Body of pancreas (tissue), 4 donors: ENCODE measurements around the gene CSE1L. TPM values are rescaled to one million over a fixed set of nuclear protein-coding genes. Genes with fewer than 3 reads are reported as not detected.

Source experiments
- ATAC-seq: fragments of 150-250 bp; one replicate; pipeline ENCODE4 v1.9.1; 2016
- DNase-seq, 4 donors: peaks; one replicate each; pipeline ENCODE4 v3.0.0-alpha.2; 2019
- H3K27ac ChIP-seq, 4 donors: fragments of 200-600 bp; sonication (generic); 1 replicate in 3 of 4; 2 replicates in 1 of 4; pipeline versions ENCODE4 v1.5.1 to v1.6.1; 2016 to 2019; ENCODE audit warnings: mild to moderate bottlenecking in 1 of 4, mixed read lengths in 1 of 4, moderate library complexity in 1 of 4
- H3K27me3 ChIP-seq, 2 donors: fragments of 200-600 bp; sonication (generic); one replicate each; pipeline ENCODE4 v1.6.0; 2016; ENCODE audit warnings: mild to moderate bottlenecking in 1 of 2
- H3K36me3 ChIP-seq, 2 donors: fragments of 200-600 bp; sonication (generic); replicated peaks in 1 of 2; 2 replicates each; pipeline ENCODE4 v1.5.1; 2016; ENCODE audit warnings: low read depth in 2 of 2; ENCODE audit not compliant: insufficient read depth in 1 of 2
- H3K4me1 ChIP-seq: fragments of 200-600 bp; sonication (generic); one replicate; pipeline ENCODE4 v1.6.0; 2016
- H3K4me3 ChIP-seq, 2 donors: fragments of 200-600 bp; sonication (generic); 1 replicate in 1 of 2; 2 replicates in 1 of 2; pipeline ENCODE4 v1.5.1; 2016 to 2019
- H3K9me3 ChIP-seq, 3 donors: fragments of 200-600 bp; sonication (generic); 1 replicate in 2 of 3; 2 replicates in 1 of 3; pipeline ENCODE4 v1.5.1; 2016
- POLR2A ChIP-seq, 3 donors: fragments of 450-650 bp; IDR thresholded peaks; one replicate each; pipeline ENCODE4 v1.6.1; 2016; ENCODE audit warnings: antibody characterized with exemption in 3 of 3, mild to moderate bottlenecking in 2 of 3
- WGBS, 2 donors: methylation state at CpG; one replicate each; pipeline ENCODE4 v1.1.5; 2017; 5-methylcytosine and 5-hydroxymethylcytosine counted together
- intact Hi-C: fragments of 100-400 bp; cut with DNase I; formaldehyde crosslinking; loops from one replicate; pipeline ENCODE4 v1.15.1; 2023
- total RNA-seq, 2 donors: library from RNA; depleted of rRNA; stranded (reverse); fragments of >200 nt; gene quantifications; one replicate each; pipeline ENCODE4 v1.1.0, GENCODE V29; 2016
- TF ChIP-seq, protein P1 (sequence below), 7 experiments: fragments of 450-650 bp in 4 of 7; fragments of 200-600 bp in 3 of 7; sonication (generic) in 3 of 7; IDR thresholded peaks; one replicate each; pipeline ENCODE4 v1.5.1; 2016 to 2019; ENCODE audit warnings: antibody characterized with exemption in 7 of 7

Gene CSE1L, protein sequence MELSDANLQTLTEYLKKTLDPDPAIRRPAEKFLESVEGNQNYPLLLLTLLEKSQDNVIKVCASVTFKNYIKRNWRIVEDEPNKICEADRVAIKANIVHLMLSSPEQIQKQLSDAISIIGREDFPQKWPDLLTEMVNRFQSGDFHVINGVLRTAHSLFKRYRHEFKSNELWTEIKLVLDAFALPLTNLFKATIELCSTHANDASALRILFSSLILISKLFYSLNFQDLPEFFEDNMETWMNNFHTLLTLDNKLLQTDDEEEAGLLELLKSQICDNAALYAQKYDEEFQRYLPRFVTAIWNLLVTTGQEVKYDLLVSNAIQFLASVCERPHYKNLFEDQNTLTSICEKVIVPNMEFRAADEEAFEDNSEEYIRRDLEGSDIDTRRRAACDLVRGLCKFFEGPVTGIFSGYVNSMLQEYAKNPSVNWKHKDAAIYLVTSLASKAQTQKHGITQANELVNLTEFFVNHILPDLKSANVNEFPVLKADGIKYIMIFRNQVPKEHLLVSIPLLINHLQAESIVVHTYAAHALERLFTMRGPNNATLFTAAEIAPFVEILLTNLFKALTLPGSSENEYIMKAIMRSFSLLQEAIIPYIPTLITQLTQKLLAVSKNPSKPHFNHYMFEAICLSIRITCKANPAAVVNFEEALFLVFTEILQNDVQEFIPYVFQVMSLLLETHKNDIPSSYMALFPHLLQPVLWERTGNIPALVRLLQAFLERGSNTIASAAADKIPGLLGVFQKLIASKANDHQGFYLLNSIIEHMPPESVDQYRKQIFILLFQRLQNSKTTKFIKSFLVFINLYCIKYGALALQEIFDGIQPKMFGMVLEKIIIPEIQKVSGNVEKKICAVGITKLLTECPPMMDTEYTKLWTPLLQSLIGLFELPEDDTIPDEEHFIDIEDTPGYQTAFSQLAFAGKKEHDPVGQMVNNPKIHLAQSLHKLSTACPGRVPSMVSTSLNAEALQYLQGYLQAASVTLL
- total RNA-seq, result 10 to 100 TPM; 16.5 to 23.6 TPM

GRCh38 chr20:49046087-49046900 is at the start of gene CSE1L:
Gene CSE1L (plus strand): TSS chr20:49046312. CDS start chr20:49058464, 12,152 bp downstream.
- Histone ChIP-seq H3K36me3 (no peaks in the 10 kb centered on the region), H3K4me3 (peak within 1 kb of the TSS; percentile 79 to 90), H3K9me3 (no peaks in the 10 kb centered on the region), H3K27me3 (no peaks in the 10 kb centered on the region), H3K27ac (peak within 1 kb of the TSS; percentile 90 to 96 (median 92)), H3K4me1 (peaks cover 23% of the 10 kb centered on the region)
- WGBS, 2 donors, result 0% methylated on average over 80 of the region's 80 CpGs; no CpG with 5 or more reads in 1 of the 2 donors
- intact Hi-C loops, result no loop called here
- ATAC-seq (peak; percentile 95), DNase-seq (peak; percentile 94 to 97 (median 96))
- peak; percentile 86 to 96 (median 95) for TF ChIP-seq POLR2A (IDR thresholded peaks at IDR 0.05)
- TF ChIP-seq, protein P1, sequence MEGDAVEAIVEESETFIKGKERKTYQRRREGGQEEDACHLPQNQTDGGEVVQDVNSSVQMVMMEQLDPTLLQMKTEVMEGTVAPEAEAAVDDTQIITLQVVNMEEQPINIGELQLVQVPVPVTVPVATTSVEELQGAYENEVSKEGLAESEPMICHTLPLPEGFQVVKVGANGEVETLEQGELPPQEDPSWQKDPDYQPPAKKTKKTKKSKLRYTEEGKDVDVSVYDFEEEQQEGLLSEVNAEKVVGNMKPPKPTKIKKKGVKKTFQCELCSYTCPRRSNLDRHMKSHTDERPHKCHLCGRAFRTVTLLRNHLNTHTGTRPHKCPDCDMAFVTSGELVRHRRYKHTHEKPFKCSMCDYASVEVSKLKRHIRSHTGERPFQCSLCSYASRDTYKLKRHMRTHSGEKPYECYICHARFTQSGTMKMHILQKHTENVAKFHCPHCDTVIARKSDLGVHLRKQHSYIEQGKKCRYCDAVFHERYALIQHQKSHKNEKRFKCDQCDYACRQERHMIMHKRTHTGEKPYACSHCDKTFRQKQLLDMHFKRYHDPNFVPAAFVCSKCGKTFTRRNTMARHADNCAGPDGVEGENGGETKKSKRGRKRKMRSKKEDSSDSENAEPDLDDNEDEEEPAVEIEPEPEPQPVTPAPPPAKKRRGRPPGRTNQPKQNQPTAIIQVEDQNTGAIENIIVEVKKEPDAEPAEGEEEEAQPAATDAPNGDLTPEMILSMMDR (IDR thresholded peaks at IDR 0.05), result peak in 4 of 7 experiments; percentile 33 to 69 (median 46)

- Histone ChIP-seq H3K9me3 (no peaks in the 10 kb centered on the region), H3K27me3 (no peaks in the 10 kb centered on the region), H3K36me3 (peaks cover 9 to 22% of the 10 kb centered on the region in 2 donors), H3K4me1 (peaks cover 5% of the 10 kb centered on the region), H3K27ac (no peak overlapping the region), H3K4me3 (no peak overlapping the region)
- TF ChIP-seq, protein P1 (IDR thresholded peaks at IDR 0.05), result no peak
- TF ChIP-seq POLR2A (IDR thresholded peaks at IDR 0.05), result no peak
- ATAC-seq (no peak), DNase-seq (no peak)
- intact Hi-C loops, result no loop called here
- 40 to 52% methylated on average over 3 of the region's 3 CpGs for WGBS, 2 donors
These were observed 45.9 kb upstream of the CSE1L start for GRCh38 chr20:48999890-49000870.

DNA sequence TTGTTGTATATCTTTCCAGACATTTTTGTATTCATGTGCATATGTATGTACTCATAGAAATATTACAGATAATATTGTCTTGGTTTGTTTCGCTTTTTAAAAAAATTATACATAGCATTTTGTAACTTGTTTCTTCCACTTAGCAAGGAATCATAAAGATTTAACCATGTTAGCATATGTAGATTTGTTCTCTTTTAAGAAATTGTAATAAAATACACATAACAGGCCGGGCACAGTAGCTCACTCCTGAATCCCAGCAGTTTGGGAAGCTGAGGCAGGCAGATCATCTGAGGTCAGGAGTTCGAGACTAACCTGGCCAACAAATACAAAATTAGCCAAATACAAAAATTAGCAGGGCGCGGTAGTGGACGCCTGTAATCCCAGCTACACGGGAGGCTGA is 44.4 kb upstream of the CSE1L start:
- Histone ChIP-seq H3K9me3 (no peaks in the 10 kb centered on the region), H3K36me3 (peaks cover 9 to 19% of the 10 kb centered on the region in 2 donors), H3K4me3 (no peak overlapping the region), H3K27ac (no peak overlapping the region), H3K27me3 (no peaks in the 10 kb centered on the region), H3K4me1 (peaks cover 9% of the 10 kb centered on the region)
- no peak for TF ChIP-seq POLR2A (IDR thresholded peaks at IDR 0.05)
- TF ChIP-seq, protein P1 (IDR thresholded peaks at IDR 0.05), result no peak
- DNase-seq, result no peak
- intact Hi-C loops, result no loop called here
- WGBS, 2 donors, result 96 to 97% methylated on average over 7 of the region's 7 CpGs
- ATAC-seq, result no peak
